WTC11 (cell line): ENCODE data around the gene CALCOCO2.

ENCODE experiments used
- ESRRA ChIP-seq: sonication (generic); formaldehyde crosslinking; IDR thresholded peaks from 2 replicates; pipeline ENCODE4 v1.8.1; 2022; ENCODE audit warnings: mild to moderate bottlenecking, missing genetic modification reagents, borderline replicate concordance
- GABPB1 ChIP-seq: sonication (generic); formaldehyde crosslinking; IDR thresholded peaks from 2 replicates; pipeline ENCODE4 v1.8.1; 2023; ENCODE audit warnings: mild to moderate bottlenecking, missing genetic modification reagents
- ZBTB21 ChIP-seq: sonication (generic); formaldehyde crosslinking; IDR thresholded peaks from 2 replicates; pipeline ENCODE4 v1.8.1; 2023; ENCODE audit warnings: mild to moderate bottlenecking, missing genetic modification reagents, borderline replicate concordance
- ZNF423 ChIP-seq: fragments of 250-450 bp; sonication (Bioruptor Pico); IDR thresholded peaks from 2 replicates; pipeline ENCODE4 v2.1.2; 2022; ENCODE audit warnings: mild to moderate bottlenecking, moderate library complexity
- TF ChIP-seq, protein P1 (sequence below): fragments of 200-600 bp; IDR thresholded peaks from 2 replicates; pipeline ENCODE4 v1.8.0; 2022; ENCODE audit warnings: antibody characterized with exemption
- TF ChIP-seq, protein P2 (sequence below): sonication (generic); formaldehyde crosslinking; IDR thresholded peaks from 2 replicates; pipeline ENCODE4 v1.8.0; 2022; ENCODE audit warnings: mild to moderate bottlenecking, missing genetic modification reagents
- TF ChIP-seq, protein P3 (sequence below): fragments of 250-450 bp; sonication (Bioruptor Pico); IDR thresholded peaks from 2 replicates; pipeline ENCODE4 v1.9.0; 2021; ENCODE audit warnings: mild to moderate bottlenecking
- TF ChIP-seq, protein P4 (sequence below): sonication (generic); formaldehyde crosslinking; IDR thresholded peaks from 2 replicates; pipeline ENCODE4 v1.8.0; 2022; ENCODE audit warnings: mild to moderate bottlenecking, missing genetic modification reagents
- TF ChIP-seq, protein P5 (sequence below): sonication (generic); formaldehyde crosslinking; IDR thresholded peaks from 2 replicates; pipeline ENCODE4 v1.8.0; 2022; ENCODE audit warnings: missing genetic modification reagents

DNA sequence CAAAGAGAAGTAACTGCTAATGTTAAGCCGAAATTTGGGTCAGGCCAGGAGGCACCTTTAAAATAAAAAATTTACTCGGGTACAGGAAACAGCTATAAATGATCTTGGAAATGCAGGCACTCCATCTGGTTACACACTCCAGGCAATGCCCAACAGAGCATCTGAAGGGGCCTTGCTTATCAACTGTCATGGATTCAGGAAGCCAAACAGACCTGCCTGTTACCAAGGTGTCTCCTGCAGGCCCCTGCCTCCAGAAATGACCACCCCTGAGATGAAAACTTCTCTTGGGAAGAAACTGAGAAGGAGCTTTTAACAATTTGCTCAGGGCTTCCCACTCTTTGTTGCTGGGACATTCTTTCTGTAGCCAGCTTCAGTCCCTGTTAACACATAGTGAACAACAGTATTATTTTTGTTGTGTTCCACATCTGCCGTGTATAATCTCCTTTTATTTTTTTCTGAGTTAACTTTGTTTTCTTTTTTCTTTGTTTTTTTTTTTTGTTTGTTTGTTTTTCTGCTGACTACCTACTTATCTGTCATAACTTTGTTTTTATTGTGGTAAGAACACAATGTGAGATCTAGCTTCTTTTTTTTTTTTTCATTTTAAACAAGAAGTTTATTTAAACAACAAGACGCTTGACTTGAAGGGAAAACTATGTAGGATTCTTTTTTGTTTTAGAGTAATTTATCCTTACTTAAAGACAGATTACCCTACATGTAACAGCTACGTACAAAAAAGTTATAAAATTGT is 43.0 kb downstream of the CALCOCO2 start:
- TF ChIP-seq, protein P1, sequence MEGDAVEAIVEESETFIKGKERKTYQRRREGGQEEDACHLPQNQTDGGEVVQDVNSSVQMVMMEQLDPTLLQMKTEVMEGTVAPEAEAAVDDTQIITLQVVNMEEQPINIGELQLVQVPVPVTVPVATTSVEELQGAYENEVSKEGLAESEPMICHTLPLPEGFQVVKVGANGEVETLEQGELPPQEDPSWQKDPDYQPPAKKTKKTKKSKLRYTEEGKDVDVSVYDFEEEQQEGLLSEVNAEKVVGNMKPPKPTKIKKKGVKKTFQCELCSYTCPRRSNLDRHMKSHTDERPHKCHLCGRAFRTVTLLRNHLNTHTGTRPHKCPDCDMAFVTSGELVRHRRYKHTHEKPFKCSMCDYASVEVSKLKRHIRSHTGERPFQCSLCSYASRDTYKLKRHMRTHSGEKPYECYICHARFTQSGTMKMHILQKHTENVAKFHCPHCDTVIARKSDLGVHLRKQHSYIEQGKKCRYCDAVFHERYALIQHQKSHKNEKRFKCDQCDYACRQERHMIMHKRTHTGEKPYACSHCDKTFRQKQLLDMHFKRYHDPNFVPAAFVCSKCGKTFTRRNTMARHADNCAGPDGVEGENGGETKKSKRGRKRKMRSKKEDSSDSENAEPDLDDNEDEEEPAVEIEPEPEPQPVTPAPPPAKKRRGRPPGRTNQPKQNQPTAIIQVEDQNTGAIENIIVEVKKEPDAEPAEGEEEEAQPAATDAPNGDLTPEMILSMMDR: no peak
- TF ChIP-seq, protein P2, sequence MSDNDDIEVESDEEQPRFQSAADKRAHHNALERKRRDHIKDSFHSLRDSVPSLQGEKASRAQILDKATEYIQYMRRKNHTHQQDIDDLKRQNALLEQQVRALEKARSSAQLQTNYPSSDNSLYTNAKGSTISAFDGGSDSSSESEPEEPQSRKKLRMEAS (CRISPR knock-in tag): no peak
- TF ChIP-seq ESRRA (CRISPR knock-in tag) (no peak), ZBTB21 (CRISPR knock-in tag) (no peak), ZNF423 (no peak), GABPB1 (CRISPR knock-in tag) (no peak)
- TF ChIP-seq, protein P3, sequence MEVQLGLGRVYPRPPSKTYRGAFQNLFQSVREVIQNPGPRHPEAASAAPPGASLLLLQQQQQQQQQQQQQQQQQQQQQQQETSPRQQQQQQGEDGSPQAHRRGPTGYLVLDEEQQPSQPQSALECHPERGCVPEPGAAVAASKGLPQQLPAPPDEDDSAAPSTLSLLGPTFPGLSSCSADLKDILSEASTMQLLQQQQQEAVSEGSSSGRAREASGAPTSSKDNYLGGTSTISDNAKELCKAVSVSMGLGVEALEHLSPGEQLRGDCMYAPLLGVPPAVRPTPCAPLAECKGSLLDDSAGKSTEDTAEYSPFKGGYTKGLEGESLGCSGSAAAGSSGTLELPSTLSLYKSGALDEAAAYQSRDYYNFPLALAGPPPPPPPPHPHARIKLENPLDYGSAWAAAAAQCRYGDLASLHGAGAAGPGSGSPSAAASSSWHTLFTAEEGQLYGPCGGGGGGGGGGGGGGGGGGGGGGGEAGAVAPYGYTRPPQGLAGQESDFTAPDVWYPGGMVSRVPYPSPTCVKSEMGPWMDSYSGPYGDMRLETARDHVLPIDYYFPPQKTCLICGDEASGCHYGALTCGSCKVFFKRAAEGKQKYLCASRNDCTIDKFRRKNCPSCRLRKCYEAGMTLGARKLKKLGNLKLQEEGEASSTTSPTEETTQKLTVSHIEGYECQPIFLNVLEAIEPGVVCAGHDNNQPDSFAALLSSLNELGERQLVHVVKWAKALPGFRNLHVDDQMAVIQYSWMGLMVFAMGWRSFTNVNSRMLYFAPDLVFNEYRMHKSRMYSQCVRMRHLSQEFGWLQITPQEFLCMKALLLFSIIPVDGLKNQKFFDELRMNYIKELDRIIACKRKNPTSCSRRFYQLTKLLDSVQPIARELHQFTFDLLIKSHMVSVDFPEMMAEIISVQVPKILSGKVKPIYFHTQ (CRISPR knock-in tag): no peak
- TF ChIP-seq, protein P4, sequence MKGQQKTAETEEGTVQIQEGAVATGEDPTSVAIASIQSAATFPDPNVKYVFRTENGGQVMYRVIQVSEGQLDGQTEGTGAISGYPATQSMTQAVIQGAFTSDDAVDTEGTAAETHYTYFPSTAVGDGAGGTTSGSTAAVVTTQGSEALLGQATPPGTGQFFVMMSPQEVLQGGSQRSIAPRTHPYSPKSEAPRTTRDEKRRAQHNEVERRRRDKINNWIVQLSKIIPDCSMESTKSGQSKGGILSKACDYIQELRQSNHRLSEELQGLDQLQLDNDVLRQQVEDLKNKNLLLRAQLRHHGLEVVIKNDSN (CRISPR knock-in tag): no peak
- TF ChIP-seq, protein P5, sequence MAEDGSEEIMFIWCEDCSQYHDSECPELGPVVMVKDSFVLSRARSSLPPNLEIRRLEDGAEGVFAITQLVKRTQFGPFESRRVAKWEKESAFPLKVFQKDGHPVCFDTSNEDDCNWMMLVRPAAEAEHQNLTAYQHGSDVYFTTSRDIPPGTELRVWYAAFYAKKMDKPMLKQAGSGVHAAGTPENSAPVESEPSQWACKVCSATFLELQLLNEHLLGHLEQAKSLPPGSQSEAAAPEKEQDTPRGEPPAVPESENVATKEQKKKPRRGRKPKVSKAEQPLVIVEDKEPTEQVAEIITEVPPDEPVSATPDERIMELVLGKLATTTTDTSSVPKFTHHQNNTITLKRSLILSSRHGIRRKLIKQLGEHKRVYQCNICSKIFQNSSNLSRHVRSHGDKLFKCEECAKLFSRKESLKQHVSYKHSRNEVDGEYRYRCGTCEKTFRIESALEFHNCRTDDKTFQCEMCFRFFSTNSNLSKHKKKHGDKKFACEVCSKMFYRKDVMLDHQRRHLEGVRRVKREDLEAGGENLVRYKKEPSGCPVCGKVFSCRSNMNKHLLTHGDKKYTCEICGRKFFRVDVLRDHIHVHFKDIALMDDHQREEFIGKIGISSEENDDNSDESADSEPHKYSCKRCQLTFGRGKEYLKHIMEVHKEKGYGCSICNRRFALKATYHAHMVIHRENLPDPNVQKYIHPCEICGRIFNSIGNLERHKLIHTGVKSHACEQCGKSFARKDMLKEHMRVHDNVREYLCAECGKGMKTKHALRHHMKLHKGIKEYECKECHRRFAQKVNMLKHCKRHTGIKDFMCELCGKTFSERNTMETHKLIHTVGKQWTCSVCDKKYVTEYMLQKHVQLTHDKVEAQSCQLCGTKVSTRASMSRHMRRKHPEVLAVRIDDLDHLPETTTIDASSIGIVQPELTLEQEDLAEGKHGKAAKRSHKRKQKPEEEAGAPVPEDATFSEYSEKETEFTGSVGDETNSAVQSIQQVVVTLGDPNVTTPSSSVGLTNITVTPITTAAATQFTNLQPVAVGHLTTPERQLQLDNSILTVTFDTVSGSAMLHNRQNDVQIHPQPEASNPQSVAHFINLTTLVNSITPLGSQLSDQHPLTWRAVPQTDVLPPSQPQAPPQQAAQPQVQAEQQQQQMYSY (CRISPR knock-in tag): no peak
